ENCODE data around the gene ADCY7.

Gene ADCY7

DNA sequence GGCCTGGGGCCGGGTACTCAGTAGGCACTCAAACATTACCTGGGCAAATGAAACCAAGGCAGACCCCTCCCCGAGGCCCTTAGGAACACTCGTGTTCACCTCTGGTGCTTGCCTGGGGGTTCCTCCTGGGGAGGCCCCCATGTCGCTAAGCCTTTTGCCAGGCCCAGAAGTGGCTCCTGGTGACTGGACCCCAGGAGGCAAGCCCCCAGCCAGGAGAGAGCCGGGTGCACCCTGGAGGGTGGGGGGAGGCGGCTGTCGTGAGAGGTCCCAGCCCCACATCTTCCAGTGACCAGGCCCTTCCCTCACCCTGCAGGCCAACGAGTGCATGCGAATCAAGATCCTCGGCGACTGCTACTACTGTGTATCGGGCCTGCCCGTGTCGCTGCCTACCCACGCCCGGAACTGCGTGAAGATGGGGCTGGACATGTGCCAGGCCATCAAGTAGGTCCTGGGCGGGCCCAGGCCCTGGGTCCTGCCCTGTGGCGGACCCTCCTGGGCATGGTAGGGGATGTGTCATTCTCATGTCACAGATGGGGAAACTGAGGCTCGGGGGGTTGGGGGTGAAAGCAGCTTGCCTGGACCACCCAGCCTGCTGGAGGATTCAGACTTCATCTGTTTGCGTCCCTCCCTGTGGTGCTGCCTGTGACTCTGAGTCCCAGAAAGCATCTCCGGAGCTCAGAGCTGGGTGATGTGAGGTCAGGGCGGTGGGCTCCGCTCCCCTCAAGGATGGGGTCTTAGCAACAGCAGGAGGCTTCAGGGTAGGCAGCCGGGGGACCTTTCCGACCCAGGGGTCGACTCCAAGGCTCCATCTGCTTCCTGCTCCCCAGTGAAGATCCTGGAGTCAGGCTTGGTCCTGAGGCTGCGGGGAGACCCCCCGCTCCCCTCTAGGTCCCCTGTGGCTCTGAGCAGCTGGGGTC, 32.5 kb downstream of the ADCY7 start:
- no peak for DNase-seq (ENCODE audit: low read depth)

DNA sequence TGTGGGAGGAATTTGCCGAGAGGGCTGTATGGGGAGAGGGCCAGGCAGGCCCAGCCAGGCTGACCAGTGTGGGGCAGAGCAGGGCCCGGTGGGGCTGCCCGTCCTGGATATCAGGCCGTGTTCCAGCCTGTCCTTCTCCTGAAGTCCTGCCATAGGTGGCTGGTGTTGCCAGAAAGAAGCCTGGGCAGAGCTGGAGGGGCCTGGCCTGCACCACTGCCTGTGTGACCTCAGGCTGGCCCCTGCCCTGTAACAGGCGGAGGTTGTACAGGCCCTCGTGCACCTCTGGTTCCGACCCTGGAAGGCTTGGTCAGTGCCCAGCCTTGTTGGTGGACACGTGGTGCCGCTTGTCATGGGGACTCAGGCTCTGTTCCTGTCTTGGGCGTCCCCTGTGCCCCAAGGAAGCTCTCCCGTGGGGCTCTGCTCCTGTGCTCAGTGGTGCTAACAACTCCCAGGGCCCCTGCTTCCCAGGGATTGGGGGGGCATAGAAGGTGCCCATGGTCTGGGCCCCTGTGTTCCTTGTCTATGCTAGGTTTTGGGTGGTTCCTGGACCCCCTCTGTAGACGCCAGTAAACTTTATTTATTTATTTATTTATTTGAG, 33.3 kb downstream of the ADCY7 start:
- DNase-seq (ENCODE audit: low read depth): no peak

DNA sequence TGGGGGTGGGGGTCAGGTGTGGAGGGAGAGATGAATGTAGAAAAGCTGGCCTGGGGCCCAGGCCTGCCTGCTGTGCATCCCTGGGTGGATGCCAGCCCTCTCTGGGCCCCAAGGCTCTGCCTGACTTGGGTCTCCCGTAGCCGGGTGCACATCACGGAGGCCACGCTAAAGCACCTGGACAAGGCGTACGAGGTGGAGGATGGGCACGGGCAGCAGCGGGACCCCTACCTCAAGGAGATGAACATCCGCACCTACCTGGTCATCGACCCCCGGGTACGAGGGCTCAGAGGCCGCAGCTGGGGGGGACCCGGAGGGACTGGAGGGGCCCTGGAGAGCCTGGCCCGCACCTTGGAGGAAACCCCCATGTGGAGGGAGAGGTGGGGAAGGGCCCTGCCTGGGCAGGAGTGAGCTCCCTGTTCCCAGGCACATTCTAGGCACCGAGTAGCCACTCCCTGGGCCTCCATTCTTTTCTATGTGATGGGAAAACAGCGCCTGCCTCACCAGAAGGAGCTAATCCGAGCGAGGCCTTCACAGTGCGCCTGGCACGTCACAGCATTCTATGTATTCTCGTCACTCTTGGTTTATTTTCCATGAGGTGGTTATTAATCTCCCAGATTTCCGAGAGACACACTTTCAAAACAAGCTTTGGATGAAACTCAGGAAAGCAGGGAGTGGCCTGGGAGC, 34.7 kb downstream of the ADCY7 start:
- no peak for DNase-seq (ENCODE audit: low read depth)

DNA sequence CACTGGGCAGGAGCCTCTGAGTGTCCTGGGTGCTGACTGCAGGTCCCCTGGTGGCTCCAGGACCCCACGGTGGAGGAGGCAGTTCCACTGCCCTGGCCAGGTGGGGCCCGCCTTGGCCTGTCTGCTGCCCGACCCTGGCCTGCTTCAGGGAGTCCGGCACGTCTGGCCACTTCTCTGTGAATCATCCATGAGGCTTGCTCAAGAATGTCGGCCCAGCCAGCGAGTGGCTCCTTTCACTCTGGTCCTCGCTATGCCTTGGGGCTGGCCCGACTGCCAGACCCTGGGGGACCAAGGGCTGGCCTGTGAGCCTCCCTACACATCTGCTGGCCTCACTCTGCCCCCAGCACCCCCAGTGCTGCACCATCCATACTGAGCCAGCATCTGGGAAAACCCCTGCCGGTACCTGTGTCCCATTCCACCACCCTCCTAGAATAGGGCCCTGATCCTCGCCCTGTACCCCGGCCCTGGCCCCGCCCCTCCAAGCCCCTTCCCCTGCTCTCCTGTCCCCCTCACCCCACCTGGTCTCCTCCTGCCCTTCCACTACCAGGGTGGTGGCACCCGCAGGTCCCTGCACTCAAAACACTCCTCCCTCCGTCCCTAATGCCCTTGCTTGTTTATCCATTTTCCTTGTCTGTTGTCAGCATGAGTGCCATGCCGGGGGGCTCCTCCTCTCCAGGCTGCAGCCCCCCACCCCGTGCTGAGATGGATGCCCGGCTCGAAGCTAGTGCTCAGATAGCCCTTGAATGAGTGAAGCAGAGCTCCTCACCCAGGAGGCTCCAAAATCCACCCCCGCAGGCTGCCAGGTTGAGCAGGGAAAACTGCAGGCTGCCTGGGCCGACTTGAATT, 35.5 kb downstream of the ADCY7 start:
- DNase-seq (ENCODE audit: low read depth): no peak

DNA sequence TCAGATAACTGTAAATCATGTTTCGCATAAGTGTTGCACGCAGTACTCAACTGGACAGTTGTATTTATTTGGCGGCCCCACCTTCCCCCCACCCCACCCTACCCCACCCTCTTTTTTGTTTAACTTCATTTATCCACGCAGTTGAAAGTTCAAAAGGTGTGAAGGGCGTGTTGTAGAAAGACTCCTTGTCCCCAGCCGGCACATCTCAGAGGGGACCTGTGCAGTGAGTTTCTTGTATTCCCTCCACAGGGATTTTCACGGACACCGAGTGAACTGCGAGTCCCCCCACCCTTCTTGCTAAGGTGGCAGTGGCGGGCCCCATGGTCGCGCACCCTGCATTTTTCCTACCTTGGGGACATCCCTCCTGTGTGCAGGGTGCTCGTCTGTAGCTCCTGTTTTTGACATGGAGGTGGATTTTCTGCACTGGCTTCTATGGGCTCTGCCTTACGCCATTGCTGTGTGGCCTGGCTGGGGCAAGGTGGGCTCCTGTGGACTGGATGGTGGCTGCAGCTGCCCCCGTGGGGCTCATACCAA, 36.2 kb downstream of the ADCY7 start:
- DNase-seq (ENCODE audit: low read depth): no peak

DNA sequence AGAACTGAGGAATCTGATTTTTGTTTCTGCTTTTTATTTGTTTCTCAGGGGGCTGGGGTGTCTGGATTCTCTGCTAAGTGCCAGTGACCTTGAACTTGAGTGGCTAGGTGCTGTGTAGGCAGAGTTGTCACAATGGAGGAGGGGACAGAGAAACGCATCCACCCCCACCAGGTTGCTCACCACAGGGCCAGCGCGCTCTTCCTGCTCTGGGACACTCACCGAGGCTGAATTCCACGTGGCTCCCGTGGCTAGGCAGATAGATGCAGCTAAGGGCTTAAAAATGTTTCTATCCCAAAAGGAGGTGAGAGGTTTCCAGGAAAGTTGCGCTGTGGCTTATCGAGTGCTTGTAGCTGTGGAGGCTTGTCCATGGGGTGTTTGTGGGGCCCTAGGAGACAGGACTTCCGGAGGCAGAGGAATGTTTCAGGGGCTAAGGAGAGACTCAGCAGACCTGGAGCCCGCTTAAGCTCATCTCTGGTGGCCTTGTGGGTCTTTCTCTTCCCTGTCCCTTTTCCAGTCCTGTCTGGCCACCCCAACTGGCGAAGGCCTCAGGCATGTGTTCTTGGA, 36.8 kb downstream of the ADCY7 start:
- DNase-seq (ENCODE audit: low read depth): no peak

DNA sequence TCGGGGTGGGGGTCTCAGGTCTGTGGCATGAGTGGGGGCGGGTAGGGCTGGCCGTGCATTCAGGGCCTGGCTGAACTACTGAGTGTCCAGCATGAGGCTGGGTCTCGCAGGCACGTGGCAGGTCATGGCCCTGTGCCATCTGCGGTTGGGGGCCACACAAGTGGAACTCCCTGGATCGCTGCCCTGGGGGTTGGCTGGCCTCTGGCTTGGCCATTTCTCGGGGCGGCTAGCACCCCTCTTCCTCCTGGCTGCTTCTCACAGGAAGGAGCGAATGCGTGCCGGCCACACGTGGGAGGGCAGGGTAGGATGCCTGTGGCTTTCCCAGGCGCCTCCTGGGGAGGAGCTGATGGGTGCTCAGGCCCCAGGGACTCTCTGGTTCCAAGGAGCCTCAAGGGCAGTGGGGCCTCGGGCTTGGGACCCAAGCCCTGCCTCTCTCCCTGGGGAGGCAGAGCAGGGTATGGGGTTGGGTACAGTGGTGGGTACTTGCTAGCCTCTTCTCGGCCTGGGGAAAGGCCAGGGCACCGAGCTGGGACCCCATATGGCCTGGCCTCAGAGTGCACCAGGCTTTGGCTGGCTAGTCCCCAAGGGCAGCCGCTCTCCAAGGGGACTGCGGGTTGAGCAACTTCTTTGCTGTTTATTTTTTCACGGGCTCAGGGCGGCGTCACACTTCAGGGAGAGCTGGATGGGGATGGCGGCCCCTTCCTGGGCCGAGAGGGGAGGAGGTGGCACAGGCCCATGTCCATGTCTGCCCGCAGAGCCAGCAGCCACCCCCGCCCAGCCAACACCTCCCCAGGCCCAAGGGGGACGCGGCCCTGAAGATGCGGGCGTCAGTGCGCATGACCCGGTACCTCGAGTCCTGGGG, 37.5 kb downstream of the ADCY7 start:
- DNase-seq (ENCODE audit: low read depth): no peak

DNA sequence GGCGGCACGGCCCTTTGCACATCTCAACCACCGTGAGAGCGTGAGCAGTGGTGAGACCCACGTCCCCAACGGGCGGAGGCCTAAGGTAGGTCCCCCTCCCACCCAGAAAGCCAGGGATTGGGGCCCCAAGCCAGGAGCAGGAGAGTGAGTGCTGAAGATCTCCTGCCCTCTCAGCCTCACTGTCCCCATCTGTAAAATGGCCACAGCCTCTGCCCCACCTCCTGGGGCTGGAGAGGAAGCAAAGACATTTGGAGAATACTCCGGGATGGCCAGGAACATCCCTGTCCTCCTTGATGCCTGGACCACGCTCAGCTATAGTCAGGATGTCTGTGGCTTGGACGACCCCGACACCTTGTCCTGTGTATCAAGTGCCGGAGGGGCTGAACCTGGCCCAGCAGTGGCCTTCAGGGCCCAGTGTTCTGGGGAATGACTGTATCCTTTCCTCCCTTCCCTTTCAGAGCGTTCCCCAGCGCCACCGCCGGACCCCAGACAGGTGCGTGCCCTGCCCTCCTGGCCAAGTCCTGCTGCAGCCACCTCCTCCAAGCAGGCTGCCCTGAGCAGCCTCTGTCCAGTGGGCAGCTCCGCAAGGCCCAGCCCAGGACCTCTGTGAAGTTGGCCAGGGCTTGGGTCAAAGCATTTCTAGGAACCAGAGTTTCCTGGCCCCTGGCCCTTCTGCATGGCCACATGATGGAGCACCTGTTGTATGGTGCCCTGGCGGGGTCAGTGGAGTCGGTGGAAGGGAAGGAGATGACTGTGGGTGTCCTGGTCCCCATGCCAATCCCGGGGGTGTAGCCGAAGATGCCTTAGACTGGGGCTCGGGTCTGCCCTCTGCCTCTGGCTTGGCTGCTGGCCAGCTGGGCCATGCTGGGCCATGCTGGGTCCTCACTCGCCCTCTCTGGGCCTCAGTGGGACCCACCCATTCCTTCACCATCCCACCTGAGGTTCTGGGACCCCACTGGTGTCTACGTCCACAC, 38.4 kb downstream of the ADCY7 start:
- no peak for DNase-seq (ENCODE audit: low read depth)

DNA sequence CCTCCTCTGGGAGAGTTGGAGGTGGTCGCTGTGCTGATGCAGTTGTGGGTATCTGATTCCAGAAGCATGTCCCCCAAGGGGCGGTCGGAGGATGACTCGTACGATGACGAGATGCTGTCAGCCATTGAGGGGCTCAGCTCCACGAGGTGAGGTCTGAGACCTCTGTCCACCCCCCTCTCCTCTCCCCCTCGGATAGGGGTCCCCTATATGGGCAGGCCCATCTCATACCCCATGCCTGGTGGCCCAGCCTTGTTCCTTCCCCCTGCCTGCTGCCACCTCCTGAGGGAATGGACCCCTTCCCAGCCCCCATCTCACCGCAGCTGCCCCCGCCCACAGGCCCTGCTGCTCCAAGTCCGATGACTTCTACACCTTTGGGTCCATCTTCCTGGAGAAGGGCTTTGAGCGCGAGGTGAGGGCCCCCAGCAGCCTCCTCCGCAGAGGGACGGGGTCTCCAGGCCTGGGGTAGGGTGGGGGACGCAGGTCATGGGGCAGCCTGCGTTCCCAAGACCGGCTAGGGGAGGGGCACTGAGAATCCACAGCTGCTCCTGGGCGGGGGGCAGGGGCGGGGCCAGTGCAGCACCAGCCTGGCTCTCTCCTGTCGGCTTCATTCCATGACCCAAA, 39.2 kb downstream of the ADCY7 start:
- DNase-seq (ENCODE audit: low read depth): no peak

DNA sequence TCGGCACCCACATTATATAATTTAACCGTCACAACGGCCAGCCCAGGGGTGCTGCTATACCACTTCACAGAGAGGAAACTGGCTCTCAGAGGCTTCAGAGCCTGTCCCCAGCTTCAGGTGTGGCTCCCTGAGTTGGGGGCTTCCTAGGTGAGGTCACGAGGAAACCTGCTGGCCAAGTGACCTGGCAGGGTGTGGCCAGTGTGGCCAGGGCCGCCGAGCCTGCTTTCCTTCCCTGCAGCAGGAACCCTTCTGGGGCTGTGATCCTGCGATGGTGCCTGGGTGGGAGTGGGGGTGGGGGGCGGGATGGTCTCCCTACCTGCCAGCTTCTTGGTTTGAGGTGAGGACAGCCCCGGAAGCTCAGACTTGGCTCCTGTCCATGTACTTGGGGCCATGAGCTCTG, 39.9 kb downstream of the ADCY7 start:
- no peak for DNase-seq (ENCODE audit: low read depth)

DNA sequence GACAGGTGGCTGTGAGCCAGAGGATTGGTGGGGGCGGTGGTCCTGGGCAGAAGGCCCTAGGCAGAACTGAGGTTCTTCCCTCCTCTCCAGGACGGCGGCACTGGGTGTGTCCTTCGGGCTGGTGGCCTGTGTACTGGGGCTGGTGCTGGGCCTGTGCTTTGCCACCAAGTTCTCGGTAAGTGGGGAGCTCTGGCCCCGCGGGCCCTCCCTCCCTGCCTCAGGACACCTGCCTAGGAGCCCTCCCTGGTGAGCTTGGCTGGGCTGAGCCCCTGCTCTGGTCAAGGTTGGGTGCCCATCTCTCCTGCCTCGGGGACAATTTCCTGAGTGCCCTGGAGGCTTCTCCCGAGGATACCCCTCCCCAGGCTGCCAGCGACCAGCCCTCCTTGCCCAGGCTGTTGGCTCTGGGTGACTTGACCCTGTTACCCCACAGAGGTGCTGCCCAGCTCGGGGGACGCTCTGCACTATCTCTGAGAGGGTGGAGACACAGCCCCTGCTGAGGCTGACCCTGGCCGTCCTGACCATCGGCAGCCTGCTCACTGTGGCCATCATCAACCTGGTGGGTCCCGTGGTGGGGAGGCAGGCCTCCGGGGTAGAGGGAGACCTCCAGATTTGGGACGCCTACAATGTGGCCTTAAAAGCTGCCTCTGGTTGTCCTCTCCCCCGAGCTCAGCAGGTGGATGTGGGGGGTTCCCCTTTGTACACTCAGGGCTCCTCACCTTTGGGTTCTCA, 42.0 kb downstream of the ADCY7 start:
- DNase-seq (ENCODE audit: low read depth): no peak

DNA sequence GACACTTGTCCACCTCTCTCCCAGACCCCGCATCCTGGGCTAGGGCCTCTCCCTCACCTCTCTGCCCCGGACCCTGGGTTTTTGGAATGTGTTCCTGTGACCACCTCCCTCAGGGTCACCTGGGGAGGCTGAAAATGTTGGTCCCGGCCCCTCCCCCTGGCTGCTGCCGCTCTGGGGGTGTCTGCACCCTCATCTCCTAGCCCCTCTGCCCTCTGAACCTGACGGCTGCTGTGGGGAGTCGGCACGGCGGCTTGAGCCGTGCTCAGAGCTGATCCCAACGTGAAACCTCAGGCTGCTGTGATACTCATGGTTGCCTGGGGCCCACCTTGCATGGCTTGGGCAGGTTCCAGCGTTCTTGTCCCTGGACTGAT, 42.8 kb downstream of the ADCY7 start:
- DNase-seq (ENCODE audit: low read depth): no peak

DNA sequence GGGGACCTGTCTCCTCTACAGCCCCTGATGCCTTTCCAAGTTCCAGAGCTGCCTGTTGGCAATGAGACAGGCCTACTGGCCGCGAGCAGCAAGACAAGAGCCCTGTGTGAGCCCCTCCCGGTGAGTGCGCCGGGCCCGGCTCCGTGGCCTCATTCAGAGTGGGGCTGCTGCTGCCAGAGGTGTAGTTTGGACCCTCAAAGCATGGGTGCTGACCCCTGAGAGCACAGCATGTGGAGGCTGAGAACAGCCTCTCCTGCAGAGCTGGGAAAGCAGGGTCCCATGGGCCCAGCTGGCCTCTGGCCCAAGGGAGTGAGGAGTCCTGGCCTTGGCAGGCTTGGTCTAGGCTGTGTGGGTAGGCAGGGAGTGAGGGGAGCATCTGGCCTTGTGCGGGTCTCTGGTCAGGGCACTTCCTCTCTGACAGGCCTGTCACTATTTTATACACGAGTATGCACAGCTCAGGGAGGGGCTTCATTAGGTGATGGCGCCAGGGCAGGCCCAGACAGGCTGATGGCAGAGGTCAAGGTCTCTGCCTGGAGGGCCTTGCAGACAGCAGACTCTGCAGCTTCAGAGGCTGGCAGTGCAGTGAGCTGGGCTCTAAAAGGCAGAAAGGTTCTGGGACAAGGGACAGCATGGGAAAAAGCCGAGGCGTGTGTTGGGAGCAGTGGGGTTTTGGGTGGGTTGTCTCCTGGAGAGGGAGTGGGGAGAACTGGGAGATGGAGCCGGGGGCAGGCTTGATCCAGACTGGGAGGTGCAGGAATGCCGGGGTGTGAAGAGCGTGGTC, 43.4 kb downstream of the ADCY7 start:
- DNase-seq (ENCODE audit: low read depth): no peak

DNA sequence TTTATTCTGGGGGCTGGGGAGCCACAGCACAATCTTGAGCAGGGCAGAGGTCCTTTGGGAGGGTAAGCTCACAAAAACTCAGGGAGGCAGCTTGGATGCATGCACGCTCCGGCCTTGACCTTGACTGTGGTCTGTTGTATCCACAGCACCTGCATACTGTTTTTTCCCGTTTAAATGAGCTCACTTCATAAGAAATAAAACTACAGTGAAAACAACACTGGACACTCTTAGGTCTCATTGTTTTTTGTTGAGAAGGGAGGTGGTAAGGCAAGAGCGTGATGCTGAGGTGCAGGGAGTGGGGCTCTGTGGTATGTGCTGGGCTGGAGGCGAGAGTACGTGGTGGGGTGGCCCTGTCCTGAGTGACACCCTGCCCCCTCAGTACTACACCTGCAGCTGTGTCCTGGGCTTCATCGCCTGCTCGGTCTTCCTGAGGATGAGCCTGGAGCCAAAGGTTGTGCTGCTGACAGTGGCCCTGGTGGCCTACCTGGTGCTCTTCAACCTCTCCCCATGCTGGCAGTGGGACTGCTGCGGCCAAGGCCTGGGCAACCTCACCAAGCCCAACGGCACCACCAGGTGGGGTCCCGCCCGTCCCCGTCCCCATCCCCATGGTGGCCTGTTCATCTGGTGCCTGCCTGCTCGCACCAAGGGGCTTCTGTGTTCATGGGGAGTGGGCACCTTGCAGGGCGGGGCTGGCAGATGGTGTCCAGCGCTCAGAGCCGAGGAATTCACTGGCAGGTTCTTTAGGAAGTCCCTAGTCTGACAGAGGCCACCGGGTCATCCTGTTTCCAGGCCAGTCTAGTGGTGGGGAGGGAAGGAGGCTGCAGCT, 44.2 kb downstream of the ADCY7 start:
- DNase-seq (ENCODE audit: low read depth): no peak

DNA sequence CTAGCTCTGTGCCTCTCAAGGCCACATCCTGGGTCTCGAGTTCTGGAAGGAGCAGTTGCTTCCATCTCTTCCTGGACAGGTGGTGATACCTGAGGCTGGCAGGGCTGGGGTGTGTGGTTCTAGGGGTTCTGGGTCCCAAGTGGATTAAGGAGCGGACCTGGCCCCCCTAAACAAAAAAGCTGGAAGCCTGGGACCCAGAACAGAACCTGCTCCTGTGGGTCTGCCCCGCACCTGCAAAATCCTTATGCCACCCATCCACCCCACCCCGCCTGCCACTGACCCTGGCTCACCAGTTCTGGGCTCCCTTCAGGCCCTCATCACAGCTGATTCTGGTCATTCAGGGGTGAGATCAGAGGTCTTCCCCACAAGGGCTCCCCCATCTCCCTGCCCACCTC, 44.8 kb downstream of the ADCY7 start:
- DNase-seq (ENCODE audit: low read depth): no peak

DNA sequence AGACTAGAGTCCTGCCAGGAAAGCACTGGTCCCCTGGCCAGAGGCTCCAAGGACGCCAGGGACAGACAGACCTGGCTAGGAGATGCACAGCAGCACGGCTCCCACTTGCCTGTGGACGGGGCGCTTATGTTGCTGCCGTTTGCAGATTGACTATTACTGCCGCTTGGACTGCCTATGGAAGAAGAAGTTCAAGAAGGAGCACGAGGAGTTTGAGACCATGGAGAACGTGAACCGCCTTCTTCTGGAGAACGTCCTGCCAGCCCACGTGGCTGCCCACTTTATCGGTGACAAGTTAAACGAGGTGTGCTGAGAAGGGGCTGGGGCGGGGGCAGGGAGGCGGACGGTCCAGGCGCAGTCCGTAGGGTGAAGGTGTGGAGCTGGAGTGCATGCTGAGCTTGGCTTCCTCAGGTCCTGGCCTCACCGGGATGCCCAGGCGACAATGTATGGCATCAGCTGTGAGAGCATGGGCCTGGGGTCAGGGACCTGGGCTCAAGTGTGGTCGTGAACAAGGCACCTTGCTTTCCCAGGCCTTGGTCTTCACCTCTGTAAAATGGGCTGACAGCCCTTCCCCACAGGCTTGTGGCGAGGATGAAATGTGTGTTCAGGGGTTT, 45.6 kb downstream of the ADCY7 start:
- DNase-seq (ENCODE audit: low read depth): no peak

All from CMK (cell line).